ENCODE results near the gene NRXN3.

Gene NRXN3

GRCh38 chr14:79453276-79453675 is 1283.1 kb downstream of the NRXN3 start:
- DNase-seq: no peak

- no peak for DNase-seq
Measured at GRCh38 chr14:79464468-79464867, 1294.3 kb downstream of the NRXN3 start.

- DNase-seq: no peak
Measured at GRCh38 chr14:79465651-79466050, 1295.5 kb downstream of the NRXN3 start.

GRCh38 chr14:79466938-79467527 is 1296.9 kb downstream of the NRXN3 start:
- DNase-seq: no peak

GRCh38 chr14:79467835-79468234 is 1297.7 kb downstream of the NRXN3 start:
- no peak for DNase-seq

GRCh38 chr14:79468486-79468885 is 1298.3 kb downstream of the NRXN3 start:
- no peak for DNase-seq

- DNase-seq: no peak
Measured at GRCh38 chr14:79473651-79474050, 1303.5 kb downstream of the NRXN3 start.

DNA sequence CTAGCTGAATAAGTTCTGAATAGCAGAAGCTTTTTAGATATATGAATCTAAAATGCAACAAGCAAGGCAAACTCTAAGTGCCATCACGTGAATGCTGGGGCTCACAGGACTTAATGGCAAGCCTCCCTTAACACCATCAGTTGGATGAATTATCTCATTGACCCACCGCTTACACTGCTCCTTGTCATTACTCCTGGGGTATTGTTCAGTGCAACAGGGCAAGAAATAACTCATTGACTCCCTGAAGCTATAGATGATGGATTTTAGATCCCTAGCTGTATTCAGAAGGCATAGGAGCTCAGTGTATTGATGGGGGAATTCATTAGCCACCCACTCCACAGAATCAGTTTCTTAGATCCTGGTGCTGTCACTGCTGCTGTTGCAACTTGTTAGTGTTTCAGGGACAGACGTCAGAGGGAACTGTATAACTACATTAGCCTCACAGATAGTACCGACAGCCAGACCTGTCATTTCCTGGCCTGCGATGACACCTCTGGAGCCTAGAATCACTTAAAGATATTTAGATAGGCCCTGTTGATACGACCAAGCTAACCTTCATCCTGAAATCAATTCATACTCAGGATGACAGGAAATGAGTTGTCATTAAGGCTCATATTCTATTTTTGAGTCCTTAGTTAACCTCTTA is 1305.8 kb downstream of the NRXN3 start:
- DNase-seq: no peak

DNA sequence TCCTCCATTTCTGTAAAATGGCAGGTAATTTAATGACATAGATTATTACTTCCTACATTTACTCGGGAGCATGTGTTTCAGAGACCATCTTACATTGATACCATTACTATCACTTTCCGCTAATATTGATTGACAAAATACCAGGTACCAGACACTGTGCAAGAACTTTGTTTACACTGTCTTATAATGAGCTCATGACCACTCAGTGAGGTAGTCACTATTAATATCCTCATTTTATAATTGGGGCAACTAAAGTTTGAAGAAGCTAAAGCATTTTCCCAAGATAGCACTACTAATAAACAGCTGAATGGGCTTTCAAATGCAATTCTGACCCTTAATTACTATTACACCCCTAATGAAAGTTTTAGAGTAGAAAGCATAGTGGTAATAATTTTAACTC is 1306.4 kb downstream of the NRXN3 start:
- DNase-seq: no peak

GRCh38 chr14:79480212-79480611 is 1310.0 kb downstream of the NRXN3 start:
- DNase-seq: no peak

DNA sequence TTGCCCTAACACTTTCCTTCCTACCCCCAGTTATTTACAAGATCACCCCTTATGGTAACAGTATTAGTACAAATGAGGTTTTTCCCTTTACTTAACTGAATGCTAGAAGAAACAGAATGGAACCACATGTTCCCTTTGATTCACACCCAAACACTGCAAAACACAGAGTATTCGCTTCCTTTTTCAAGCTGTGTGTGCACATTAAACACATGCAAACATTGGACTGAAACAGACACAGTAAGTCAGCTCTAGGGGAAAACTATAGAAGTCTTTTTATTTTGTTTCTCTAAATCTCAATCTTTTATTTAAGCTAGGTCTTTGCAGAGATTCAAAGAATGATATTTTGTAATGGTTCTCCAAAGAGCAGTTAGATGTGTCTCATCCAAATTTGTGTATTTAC is 1312.7 kb downstream of the NRXN3 start:
- no peak for DNase-seq

- DNase-seq: no peak
Measured at GRCh38 chr14:79483477-79484388, 1313.6 kb downstream of the NRXN3 start.

DNA sequence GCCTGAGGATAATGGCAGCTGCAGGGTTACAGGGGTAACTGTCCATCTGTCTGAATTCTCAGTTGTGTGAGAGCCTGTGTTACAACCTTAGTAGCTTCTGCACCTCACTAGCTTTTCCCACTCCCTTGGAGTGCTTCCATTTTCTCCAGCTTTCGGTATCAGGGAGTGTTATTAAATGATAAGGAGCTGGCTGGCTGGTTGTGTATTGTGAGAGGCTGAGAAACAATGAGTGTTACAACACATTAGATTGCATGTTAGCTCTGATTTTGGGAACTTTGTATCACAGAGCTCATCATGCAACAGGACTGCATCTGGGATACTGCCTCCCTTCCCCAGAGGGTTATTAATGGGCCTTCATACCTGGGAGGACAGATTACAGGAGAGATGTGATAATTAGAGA is 1317.5 kb downstream of the NRXN3 start:
- no peak for DNase-seq

- DNase-seq: no peak
Measured at GRCh38 chr14:79491161-79491560, 1321.0 kb downstream of the NRXN3 start.

DNA sequence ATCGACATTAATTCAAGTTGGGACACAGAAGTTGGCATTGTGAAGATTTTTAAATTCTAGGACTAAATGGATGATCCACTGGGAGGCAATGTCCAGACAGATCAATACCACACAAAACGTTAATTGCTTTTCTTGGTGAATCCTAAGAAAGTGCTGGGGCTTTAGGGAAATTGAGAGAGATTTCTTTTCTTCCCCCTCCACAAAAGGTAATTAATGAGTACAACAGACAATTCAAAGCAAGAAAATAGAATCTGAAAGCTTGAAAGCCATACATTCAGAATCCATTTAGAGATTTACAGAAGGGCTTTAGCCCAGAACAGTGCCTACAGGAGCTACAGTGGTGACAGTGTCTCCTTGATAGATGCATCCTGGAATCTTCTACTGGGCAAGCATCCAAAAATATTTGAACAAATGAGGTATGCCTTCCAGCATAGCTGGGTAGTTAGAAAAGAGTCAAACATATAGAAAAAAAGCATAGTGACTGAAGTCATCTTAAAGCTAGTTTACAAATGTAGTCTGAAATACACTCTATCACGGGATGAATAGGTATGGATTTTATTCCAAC is 1323.0 kb downstream of the NRXN3 start:
- no peak for DNase-seq

GRCh38 chr14:79496701-79497100 is 1326.5 kb downstream of the NRXN3 start:
- DNase-seq: no peak

DNA sequence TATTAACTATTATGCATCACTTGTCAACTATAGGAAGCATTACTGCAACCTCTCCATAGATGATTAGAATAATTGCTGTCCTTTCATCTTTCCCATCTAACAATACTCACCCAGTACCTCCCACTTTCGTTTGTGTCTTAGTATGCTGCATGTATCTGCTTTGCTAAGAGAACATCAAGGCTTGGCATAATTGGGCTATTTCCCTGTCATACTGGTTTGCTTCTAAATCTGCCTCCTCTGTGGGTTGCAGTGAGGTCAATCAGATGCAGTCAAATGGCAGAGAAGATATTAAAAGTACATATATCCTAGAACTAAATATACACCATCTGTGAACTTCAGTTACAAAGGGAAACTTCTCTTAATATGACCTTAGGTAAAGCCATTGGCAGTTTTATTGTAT is 1330.3 kb downstream of the NRXN3 start:
- no peak for DNase-seq

DNA sequence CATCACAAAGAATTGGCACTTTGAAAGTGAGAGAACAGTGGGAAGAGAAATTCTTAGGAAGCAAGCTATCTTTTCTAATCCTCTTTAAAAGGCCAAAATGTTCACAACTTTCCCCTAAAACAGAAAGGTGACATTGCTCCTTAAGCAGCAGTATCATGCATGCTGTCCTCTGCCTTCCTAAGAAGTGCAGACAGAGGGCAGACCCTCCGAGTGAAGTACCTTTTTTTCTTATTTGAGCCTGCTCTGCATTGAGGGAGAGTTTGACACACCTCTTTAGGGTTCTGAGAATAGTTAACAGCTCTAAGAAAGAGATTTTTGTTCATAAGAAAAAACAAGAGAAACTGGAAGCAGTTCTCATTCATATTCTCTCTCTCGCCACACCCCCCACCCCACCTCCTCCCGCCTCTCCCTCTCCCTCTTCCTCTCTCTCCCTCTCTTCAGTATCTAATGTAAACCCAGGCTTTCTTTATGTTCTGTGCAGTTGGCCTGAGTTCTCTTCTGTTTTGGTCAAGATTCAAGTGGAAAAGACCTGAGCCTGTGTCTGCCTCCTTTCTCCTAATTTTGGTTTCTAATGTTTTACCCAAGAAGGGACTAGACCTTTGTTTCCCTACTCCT is 1332.1 kb downstream of the NRXN3 start:
- no peak for DNase-seq

GRCh38 chr14:79502751-79503148 is 1332.6 kb downstream of the NRXN3 start:
- DNase-seq: no peak

DNA sequence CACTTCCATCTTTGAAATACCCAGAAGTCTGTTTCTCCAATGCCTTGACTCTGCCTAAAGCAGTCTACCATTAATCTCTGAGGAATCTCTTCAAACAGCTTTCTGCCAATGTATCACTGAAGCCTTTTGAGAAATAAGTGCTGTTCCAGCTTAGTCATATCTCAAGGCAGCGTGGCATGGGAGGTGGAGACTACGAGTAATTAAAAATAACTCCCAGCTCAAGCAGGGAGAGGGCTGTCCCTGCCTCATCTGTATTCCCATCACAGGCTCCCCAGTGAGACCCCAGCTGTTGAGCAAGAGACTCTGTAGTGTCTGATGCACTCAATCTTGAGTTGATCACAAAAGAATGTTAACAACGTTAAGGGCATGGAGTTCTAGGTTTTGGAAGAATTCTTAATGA is 1340.5 kb downstream of the NRXN3 start:
- DNase-seq: no peak

DNA sequence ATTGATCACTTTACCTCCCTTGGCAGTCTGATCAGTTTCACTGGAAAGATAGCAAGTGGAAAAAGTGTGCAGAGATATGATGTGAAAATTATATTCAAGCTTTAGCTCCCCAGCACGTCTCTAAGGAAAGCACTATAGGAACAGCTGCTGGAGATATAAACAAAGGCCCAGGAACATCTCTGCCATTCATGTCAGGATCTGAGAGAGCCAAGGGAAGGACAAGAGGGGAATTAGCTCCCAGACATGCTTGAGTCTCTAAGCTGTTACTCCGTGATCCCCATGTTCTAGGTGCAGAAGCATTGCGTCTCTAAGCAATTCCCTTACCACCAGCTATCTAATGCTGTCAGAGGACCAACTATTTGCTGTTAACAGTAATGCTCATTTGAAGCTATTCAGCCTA is 1341.0 kb downstream of the NRXN3 start:
- DNase-seq: no peak

DNA sequence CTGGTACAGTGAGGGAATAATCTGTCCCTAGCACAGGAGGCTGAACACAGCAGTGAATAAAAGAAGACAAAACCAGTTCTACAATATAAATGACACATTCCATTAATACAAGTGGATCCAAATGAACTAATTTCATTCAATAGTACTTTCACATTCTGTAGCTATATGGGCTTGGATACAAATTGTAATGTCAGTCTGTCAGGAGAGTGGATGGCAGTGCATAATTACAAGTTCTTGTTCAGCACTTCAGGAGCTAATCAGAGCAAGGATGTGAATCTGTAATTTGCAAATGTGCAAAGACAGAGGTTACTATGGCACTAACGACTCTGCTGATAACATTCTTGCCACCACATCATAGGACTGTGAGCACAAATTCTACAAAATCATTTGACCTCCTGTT is 1343.3 kb downstream of the NRXN3 start:
- no peak for DNase-seq

GRCh38 chr14:79514700-79515099 is 1344.5 kb downstream of the NRXN3 start:
- no peak for DNase-seq
